Brain microvascular endothelial cell (primary cell): Measurements from ENCODE around the gene IFT43.
A peak's percentile ranks its signal among the peaks of the same experiment; 100 is the strongest.

Experiments
- DNase-seq: peaks from one replicate; pipeline ENCODE4 v3.0.0-alpha.2; 2020
- H3K27ac ChIP-seq: fragments of 250-450 bp; sonication (Bioruptor Pico); 2 replicates; pipeline ENCODE4 v1.5.1; 2020; ENCODE audit warnings: mild to moderate bottlenecking, moderate library complexity
- H3K27me3 ChIP-seq: fragments of 250-450 bp; sonication (Bioruptor Pico); replicated peaks from 2 replicates; pipeline ENCODE4 v1.5.1; 2020; ENCODE audit warnings: mild to moderate bottlenecking
- H3K36me3 ChIP-seq: fragments of 250-450 bp; sonication (Bioruptor Pico); replicated peaks from 2 replicates; pipeline ENCODE4 v1.5.1; 2020; ENCODE audit warnings: mild to moderate bottlenecking
- H3K4me3 ChIP-seq: 2 replicates; pipeline ENCODE4 v1.5.1; 2011; ENCODE audit warnings: low read depth, mild to moderate bottlenecking, control low read depth, low read length, moderate library complexity
- in situ Hi-C: cut with HindIII; loops from 2 replicates; pipeline ENCODE4 v1.10.0; 2017; ENCODE audit warnings: low sequenced_read_pairs, low pct_ligation_motif_present
- TF ChIP-seq, protein P1 (sequence below): IDR thresholded peaks from 2 replicates; pipeline ENCODE4 v1.5.1; 2011; ENCODE audit warnings: low read depth, mild to moderate bottlenecking, moderate library complexity, low read length, control low read depth, inconsistent platforms; ENCODE audit errors: missing control alignments

Gene IFT43

DNA sequence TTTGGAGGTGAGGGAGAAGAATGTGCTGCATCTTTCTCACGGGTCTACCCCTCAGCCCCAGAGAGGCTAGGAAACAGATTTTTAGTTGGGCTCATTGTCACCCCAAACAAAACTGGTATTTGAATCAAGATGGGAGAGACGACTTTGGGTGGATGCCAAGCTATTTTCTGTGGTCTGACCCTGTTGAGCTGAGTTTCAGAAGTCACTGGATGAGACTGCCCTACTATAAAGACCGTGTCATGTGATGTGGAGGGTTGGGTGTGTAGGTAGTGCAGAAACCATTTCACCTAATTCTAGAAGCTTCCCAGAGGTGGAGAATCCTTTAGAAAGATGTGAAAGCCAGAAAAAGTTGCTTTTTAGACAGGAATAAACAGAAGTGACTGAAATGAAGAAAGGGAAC is 60.2 kb downstream of the IFT43 start:
- Histone ChIP-seq H3K4me3 (no peak overlapping the region), H3K27ac (no peak overlapping the region), H3K27me3 (no peaks in the 10 kb centered on the region), H3K36me3 (no peaks in the 10 kb centered on the region)
- in situ Hi-C loops, result no loop called here
- TF ChIP-seq, protein P1, sequence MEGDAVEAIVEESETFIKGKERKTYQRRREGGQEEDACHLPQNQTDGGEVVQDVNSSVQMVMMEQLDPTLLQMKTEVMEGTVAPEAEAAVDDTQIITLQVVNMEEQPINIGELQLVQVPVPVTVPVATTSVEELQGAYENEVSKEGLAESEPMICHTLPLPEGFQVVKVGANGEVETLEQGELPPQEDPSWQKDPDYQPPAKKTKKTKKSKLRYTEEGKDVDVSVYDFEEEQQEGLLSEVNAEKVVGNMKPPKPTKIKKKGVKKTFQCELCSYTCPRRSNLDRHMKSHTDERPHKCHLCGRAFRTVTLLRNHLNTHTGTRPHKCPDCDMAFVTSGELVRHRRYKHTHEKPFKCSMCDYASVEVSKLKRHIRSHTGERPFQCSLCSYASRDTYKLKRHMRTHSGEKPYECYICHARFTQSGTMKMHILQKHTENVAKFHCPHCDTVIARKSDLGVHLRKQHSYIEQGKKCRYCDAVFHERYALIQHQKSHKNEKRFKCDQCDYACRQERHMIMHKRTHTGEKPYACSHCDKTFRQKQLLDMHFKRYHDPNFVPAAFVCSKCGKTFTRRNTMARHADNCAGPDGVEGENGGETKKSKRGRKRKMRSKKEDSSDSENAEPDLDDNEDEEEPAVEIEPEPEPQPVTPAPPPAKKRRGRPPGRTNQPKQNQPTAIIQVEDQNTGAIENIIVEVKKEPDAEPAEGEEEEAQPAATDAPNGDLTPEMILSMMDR, result no peak
- no peak for DNase-seq

DNA sequence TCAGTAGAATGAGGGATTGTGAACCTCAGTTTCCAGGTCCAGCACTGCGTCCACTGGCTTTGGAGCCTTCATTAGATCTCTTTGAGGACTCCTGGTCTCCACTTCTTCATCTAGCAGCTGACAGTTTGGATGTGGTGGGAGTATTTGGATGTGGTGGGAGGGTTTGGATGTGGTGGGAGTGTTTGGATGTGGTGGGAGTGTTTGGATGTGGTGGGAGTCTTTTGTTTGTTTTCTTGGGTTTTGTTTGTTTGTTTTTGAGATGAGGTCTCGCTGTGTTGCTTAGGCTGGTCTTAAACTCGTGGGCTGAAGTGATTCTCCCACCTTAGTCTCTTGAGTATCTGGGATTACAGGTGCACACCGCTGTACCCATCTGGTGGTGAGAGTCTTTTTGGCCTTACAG is 64.7 kb downstream of the IFT43 start:
- H3K4me3 ChIP-seq, result no peak overlapping the region
- in situ Hi-C loops, result no loop called here
- H3K27ac ChIP-seq, result no peak overlapping the region
- TF ChIP-seq, protein P1, result peak; percentile 1
- H3K36me3 ChIP-seq, result no peaks in the 10 kb centered on the region
- no peak for DNase-seq
- no peaks in the 10 kb centered on the region for H3K27me3 ChIP-seq

DNA sequence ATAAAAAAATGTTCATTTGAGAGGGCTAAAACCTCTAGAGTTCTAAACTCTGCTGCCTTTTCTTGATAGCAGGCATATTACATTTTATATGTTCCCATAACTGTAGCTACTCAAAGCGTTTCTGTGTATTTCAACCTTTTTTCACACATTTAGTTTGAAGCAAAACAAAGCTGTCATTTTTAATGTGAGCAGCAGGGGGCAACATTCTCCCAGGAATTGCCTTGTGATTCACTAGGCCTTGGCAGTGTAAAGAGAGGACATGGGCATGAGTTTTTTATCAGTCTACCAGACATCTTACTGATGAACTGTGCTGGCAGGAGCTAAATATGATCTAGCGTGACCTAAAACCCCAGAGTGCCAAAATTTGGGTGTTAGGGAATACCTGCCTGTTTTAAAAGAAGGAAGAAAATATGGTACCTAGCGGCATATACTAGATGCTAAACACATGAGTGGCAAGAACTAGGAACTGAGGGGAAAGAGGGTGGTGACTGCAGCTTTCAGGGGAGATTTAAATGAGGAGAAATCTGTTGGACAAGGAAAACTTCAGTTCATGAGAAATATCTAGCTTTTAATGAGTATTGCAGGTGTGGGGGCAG is 65.3 kb downstream of the IFT43 start:
- DNase-seq, result peak; percentile 67
- H3K4me3 ChIP-seq, result no peak overlapping the region
- in situ Hi-C loops, result no loop called here

DNA sequence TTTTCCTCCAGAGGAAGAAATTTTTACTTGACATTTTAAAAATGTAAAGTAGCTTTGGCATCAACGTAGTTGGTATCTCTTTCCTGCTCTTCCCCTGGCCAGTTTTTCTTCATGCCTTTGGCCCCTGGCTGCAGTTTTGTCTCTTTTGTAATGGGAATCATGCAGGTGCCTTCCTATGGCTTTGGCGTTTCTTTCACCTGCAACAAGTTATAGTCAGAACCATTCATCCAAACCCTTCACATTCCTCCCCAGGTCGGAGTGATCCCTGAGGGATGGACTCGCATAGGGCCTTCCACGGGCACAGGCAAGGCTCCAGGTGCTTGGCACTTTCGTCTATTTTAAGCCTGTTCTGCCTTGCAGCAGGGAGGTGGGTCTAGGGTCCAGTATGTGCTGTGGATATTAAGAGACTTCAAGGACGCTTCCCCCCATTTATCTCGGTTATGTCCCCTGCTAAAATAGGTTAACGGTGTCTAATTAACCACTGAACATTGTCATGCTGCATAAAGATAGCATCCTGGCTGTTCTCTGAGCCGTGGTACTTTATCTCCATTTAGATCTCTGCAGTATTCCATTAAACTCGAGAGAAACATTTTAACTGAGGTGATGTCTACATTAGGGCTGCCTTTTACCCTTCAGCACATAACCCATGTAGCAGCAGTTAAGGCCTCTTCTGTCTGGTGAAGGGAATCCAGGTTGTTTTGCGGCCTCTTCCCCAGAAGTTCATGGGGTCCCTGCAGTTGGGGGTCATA is 66.3 kb downstream of the IFT43 start:
- no peak for DNase-seq
- in situ Hi-C loops, result no loop called here
- no peaks in the 10 kb centered on the region for H3K36me3 ChIP-seq

More for the DNA sequence above, 65.3 kb downstream of the IFT43 start:
- no peak overlapping the region for H3K27ac ChIP-seq
- H3K36me3 ChIP-seq, result no peaks in the 10 kb centered on the region
- TF ChIP-seq, protein P1, result peak; percentile 77
- no peaks in the 10 kb centered on the region for H3K27me3 ChIP-seq

DNA sequence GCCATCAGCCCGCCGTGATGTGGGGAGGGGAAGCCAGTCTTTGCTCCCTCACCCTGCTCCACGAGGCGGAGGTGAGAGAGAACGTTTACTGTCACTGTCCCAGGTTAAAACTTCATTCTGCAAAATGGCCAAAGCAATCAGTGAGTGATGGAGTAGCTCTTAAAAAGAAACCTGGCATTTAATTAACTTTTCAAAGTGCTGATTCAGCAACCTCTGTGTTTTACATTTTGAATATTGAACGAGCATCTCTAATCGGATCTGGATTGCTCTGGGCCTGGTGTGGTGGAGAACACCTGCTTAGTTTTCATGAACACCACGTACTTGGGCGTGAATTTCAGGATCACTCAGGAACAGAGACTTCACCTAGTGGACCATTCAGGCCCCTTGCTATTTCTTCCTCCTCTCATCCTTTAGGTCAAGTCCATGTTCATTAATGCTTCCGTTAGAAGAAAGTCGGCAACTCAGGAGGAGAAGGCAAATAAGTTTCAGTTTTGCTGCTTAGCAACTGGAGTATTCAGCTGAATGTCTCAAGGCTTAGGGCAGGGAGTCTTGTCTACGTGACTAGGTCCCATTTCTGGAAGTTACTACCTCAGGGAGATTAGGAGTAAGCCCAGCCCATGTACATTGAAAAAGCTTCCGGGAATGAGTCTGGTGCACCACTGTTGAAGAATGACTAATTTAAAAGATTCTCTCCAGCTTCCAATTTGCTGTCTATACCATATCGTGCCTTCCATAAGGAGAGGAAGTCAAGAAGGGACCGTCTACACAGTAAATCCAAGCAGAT is 68.2 kb downstream of the IFT43 start:
- Histone ChIP-seq H3K4me3 (no peak overlapping the region), H3K36me3 (no peaks in the 10 kb centered on the region), H3K27me3 (no peaks in the 10 kb centered on the region), H3K27ac (no peak overlapping the region)
- TF ChIP-seq, protein P1, result no peak
- in situ Hi-C loops, result no loop called here
- no peak for DNase-seq

More for the DNA sequence above, 66.3 kb downstream of the IFT43 start:
- Histone ChIP-seq H3K27ac (no peak overlapping the region), H3K27me3 (no peaks in the 10 kb centered on the region), H3K4me3 (no peak overlapping the region)
- TF ChIP-seq, protein P1, result no peak
